Right atrium auricular region (tissue), 2 donors: Measurements from ENCODE around the gene MAN2A2. TPM values are rescaled to one million over a fixed set of nuclear protein-coding genes. Genes with fewer than 3 reads are reported as not detected.

Experiments used
- DNase-seq: peaks from one replicate; pipeline ENCODE4 v3.0.0-alpha.2; 2019; ENCODE audit warnings: low spot score
- H3K27ac ChIP-seq, 2 donors: fragments of 200-600 bp; sonication (generic); 1 replicate in 1 of 2; 2 replicates in 1 of 2; pipeline ENCODE4 v1.5.1; 2016 to 2019
- H3K27me3 ChIP-seq, 2 donors: fragments of 200-600 bp; sonication (generic); one replicate each; pipeline versions ENCODE4 v1.5.1 to v1.6.0; 2017 to 2019
- H3K36me3 ChIP-seq: fragments of 200-600 bp; sonication (generic); one replicate; pipeline ENCODE4 v1.5.1; 2016
- H3K4me1 ChIP-seq, 2 donors: fragments of 200-600 bp; sonication (generic); one replicate each; pipeline versions ENCODE4 v1.5.1 to v1.6.0; 2017 to 2019
- H3K4me3 ChIP-seq, 2 donors: fragments of 200-600 bp; sonication (generic); 1 replicate in 1 of 2; 2 replicates in 1 of 2; pipeline ENCODE4 v1.5.1; 2017 to 2019; ENCODE audit warnings: mild to moderate bottlenecking in 1 of 2, moderate library complexity in 1 of 2
- H3K9me3 ChIP-seq, 2 donors: fragments of 200-600 bp; sonication (generic); one replicate each; pipeline ENCODE4 v1.5.1; 2019
- CTCF ChIP-seq, 2 donors: fragments of 200-600 bp; sonication (generic); IDR thresholded peaks; one replicate each; pipeline ENCODE4 v1.5.1; 2019; ENCODE audit warnings: antibody characterized with exemption in 2 of 2
- total RNA-seq, 2 donors: library from RNA; depleted of rRNA; stranded (reverse); fragments of >200 nt; gene quantifications; one replicate each; pipeline ENCODE4 v1.1.0, GENCODE V29; 2016

The MAN2A2 gene
- total RNA-seq, 2 donors from 2014 or later: 41.7 to 42.3 TPM

GRCh38 chr15:90911906-90912769 is 9.0 kb downstream of the MAN2A2 start:
- no peak for DNase-seq
- H3K9me3 ChIP-seq: no peaks in the 10 kb centered on the region
- no peak overlapping the region for H3K4me3 ChIP-seq
- TF ChIP-seq CTCF (IDR thresholded peaks at IDR 0.05): no peak
- no peaks in the 10 kb centered on the region for H3K27me3 ChIP-seq
- peaks cover 0 to 44% of the 10 kb centered on the region in 2 donors for H3K4me1 ChIP-seq
- peaks cover 94% of the 10 kb centered on the region for H3K36me3 ChIP-seq
- H3K27ac ChIP-seq: no peak overlapping the region

- H3K4me3 ChIP-seq: no peak overlapping the region
- peaks cover 0 to 44% of the 10 kb centered on the region in 2 donors for H3K4me1 ChIP-seq
- no peak for DNase-seq
- H3K27ac ChIP-seq: no peak overlapping the region
- no peak for TF ChIP-seq CTCF (IDR thresholded peaks at IDR 0.05)
- H3K27me3 ChIP-seq: no peaks in the 10 kb centered on the region
- H3K9me3 ChIP-seq: no peaks in the 10 kb centered on the region
- H3K36me3 ChIP-seq: peaks cover 91% of the 10 kb centered on the region
Observed at GRCh38 chr15:90912770-90913075, 9.6 kb downstream of the MAN2A2 start.

- H3K4me1 ChIP-seq: peaks cover 0 to 44% of the 10 kb centered on the region in 2 donors
- no peaks in the 10 kb centered on the region for H3K27me3 ChIP-seq
- DNase-seq: no peak
- TF ChIP-seq CTCF (IDR thresholded peaks at IDR 0.05): no peak
- H3K36me3 ChIP-seq: peaks cover 96% of the 10 kb centered on the region
- H3K9me3 ChIP-seq: no peaks in the 10 kb centered on the region
- H3K4me3 ChIP-seq: no peak overlapping the region
- H3K27ac ChIP-seq: no peak overlapping the region
Observed at GRCh38 chr15:90913398-90913944, 10.4 kb downstream of the MAN2A2 start.

GRCh38 chr15:90914305-90915080 is 11.4 kb downstream of the MAN2A2 start:
- H3K27me3 ChIP-seq: no peaks in the 10 kb centered on the region
- peak overlapping the region; percentile 76 to 89 for H3K27ac ChIP-seq
- DNase-seq: no peak
- no peaks in the 10 kb centered on the region for H3K9me3 ChIP-seq
- H3K36me3 ChIP-seq: peaks cover 96% of the 10 kb centered on the region
- peaks cover 0 to 46% of the 10 kb centered on the region in 2 donors for H3K4me1 ChIP-seq
- no peak overlapping the region for H3K4me3 ChIP-seq
- TF ChIP-seq CTCF (IDR thresholded peaks at IDR 0.05): no peak

GRCh38 chr15:90915216-90915807 is 12.2 kb downstream of the MAN2A2 start:
- peak overlapping the region; percentile 76 to 89 for H3K27ac ChIP-seq

More at GRCh38 chr15:90915216-90915807, 12.2 kb downstream of the MAN2A2 start:
- no peak for DNase-seq
- Histone ChIP-seq H3K9me3 (no peaks in the 10 kb centered on the region), H3K4me1 (peaks cover 0 to 51% of the 10 kb centered on the region in 2 donors), H3K4me3 (no peak overlapping the region), H3K27me3 (no peaks in the 10 kb centered on the region), H3K36me3 (peaks cover 96% of the 10 kb centered on the region)
- no peak for TF ChIP-seq CTCF (IDR thresholded peaks at IDR 0.05)
